RPMI7951 (cell line): Measurements from ENCODE around the gene NDUFB1. TPM values are rescaled to one million over a fixed set of nuclear protein-coding genes. Genes with fewer than 3 reads are reported as not detected.

Experiments used
- DNase-seq: peaks from one replicate; pipeline ENCODE4 v3.0.0-alpha.2; 2012; ENCODE audit warnings: low read depth
- total RNA-seq: library from RNA; depleted of rRNA; stranded (reverse); fragments of >200 nt; shearing (Covaris generic); gene quantifications from 2 replicates; pipeline ENCODE4 v1.2.3, GENCODE V29; 2014; rRNA removed

Gene NDUFB1
- total RNA-seq = 428 and 472 TPM in 2 replicates

- DNase-seq = peak; percentile 78
These were observed at the start of gene NDUFB1, which contains the start of gene CPSF2 for GRCh38 chr14:92121670-92122350. Gene NDUFB1 (minus strand): TSS chr14:92121706. CDS start chr14:92117637, 4,069 bp downstream. Gene CPSF2 (plus strand): TSS chr14:92121969. CDS start chr14:92130985, 9,016 bp downstream.

- DNase-seq = no peak
These were observed 43.5 kb upstream of the NDUFB1 start for GRCh38 chr14:92164958-92165357.

GRCh38 chr14:92161521-92161920 is 40.0 kb upstream of the NDUFB1 start:
- no peak for DNase-seq

GRCh38 chr14:92160619-92161018 is 39.1 kb upstream of the NDUFB1 start:
- no peak for DNase-seq

GRCh38 chr14:92154283-92154942 is 32.9 kb upstream of the NDUFB1 start:
- no peak for DNase-seq

GRCh38 chr14:92153581-92153980 is 32.1 kb upstream of the NDUFB1 start:
- DNase-seq = no peak

GRCh38 chr14:92144708-92145107 is 23.2 kb upstream of the NDUFB1 start:
- no peak for DNase-seq

GRCh38 chr14:92143962-92144361 is 22.5 kb upstream of the NDUFB1 start:
- no peak for DNase-seq

GRCh38 chr14:92143309-92143708 is 21.8 kb upstream of the NDUFB1 start:
- no peak for DNase-seq

GRCh38 chr14:92135269-92135668 is 13.8 kb upstream of the NDUFB1 start:
- peak; percentile 24 for DNase-seq

GRCh38 chr14:92134456-92134855 is 12.9 kb upstream of the NDUFB1 start:
- no peak for DNase-seq

GRCh38 chr14:92122761-92123160 is 1.3 kb upstream of the NDUFB1 start:
- DNase-seq = no peak

GRCh38 chr14:92122351-92122677 is 808 bp upstream of the NDUFB1 start:
- DNase-seq = peak; percentile 28

- DNase-seq = peak; percentile 37
These were observed 268 bp downstream of the NDUFB1 start for GRCh38 chr14:92121207-92121669.

GRCh38 chr14:92109490-92109889 is 12.0 kb downstream of the NDUFB1 start:
- DNase-seq = no peak

- peak; percentile 58 for DNase-seq
These were observed 12.9 kb downstream of the NDUFB1 start for GRCh38 chr14:92108345-92109254.

- peak; percentile 98 for DNase-seq
These were observed 15.2 kb downstream of the NDUFB1 start, which contains the start of gene ATXN3 for GRCh38 chr14:92106143-92106926. Gene ATXN3 (minus strand): TSS chr14:92106582. CDS start chr14:92106552, 30 bp downstream.

- peak; percentile 52 for DNase-seq
These were observed 15.7 kb downstream of the NDUFB1 start for GRCh38 chr14:92105893-92106142.

- DNase-seq = no peak
These were observed 16.2 kb downstream of the NDUFB1 start for GRCh38 chr14:92105073-92105892.

- no peak for DNase-seq
These were observed 18.0 kb downstream of the NDUFB1 start for GRCh38 chr14:92103363-92103989.
